Subcutaneous adipose tissue (tissue), 4 donors: ENCODE data around the gene LSM12. TPM values are rescaled to one million over a fixed set of nuclear protein-coding genes. Genes with fewer than 3 reads are reported as not detected.

Experiments
- CTCF ChIP-seq: fragments of 450-650 bp; IDR thresholded peaks from one replicate; pipeline ENCODE4 v1.5.1; 2016; ENCODE audit warnings: low read depth, mild to moderate bottlenecking, control low read depth, antibody characterized with exemption, moderate library complexity
- total RNA-seq, 4 donors: library from RNA; depleted of rRNA; stranded (reverse); fragments of >200 nt; gene quantifications; one replicate each; pipeline ENCODE4 v1.1.0, GENCODE V29; 2016

The LSM12 gene
- total RNA-seq, 4 donors from 2014 or later = 26.2 to 57.2 (median 29.1) TPM

- TF ChIP-seq CTCF = no peak
These were observed 17.7 kb upstream of the LSM12 start for GRCh38 chr17:44084131-44084538.

- no peak for TF ChIP-seq CTCF
These were observed 16.9 kb upstream of the LSM12 start for GRCh38 chr17:44083250-44083849.

GRCh38 chr17:44082256-44082927 lies 15.9 kb upstream of the LSM12 start:
- TF ChIP-seq CTCF = no peak

- no peak for TF ChIP-seq CTCF
These were observed 15.2 kb upstream of the LSM12 start for GRCh38 chr17:44081681-44082080.

- no peak for TF ChIP-seq CTCF
These were observed 13.7 kb upstream of the LSM12 start for GRCh38 chr17:44079877-44080821.

GRCh38 chr17:44078412-44078811 lies 11.9 kb upstream of the LSM12 start:
- no peak for TF ChIP-seq CTCF

- TF ChIP-seq CTCF = no peak
These were observed 11.1 kb upstream of the LSM12 start for GRCh38 chr17:44077595-44077909.
